Vagina (tissue), 2 donors: ENCODE data around the gene CDC14A. TPM values are rescaled to one million over a fixed set of nuclear protein-coding genes. Genes with fewer than 3 reads are reported as not detected.

Experiments used
- DNase-seq, 2 donors: peaks; one replicate each; pipeline ENCODE4 v3.0.0-alpha.2; 2017; ENCODE audit errors: extremely low spot score in 2 of 2
- H3K27ac ChIP-seq: fragments of 200-600 bp; sonication (generic); one replicate; pipeline ENCODE4 v1.5.1; 2019
- H3K27me3 ChIP-seq: fragments of 200-600 bp; sonication (generic); one replicate; pipeline ENCODE4 v1.5.1; 2019
- H3K36me3 ChIP-seq, 2 donors: fragments of 200-600 bp; sonication (generic); one replicate each; pipeline ENCODE4 v1.5.1; 2017 to 2019
- H3K4me1 ChIP-seq: fragments of 200-600 bp; sonication (generic); one replicate; pipeline ENCODE4 v1.5.1; 2019
- H3K4me3 ChIP-seq, 2 donors: fragments of 200-600 bp; sonication (generic); 1 replicate in 1 of 2; 2 replicates in 1 of 2; pipeline ENCODE4 v1.5.1; 2016 to 2019
- H3K9me3 ChIP-seq: fragments of 200-600 bp; sonication (generic); one replicate; pipeline ENCODE4 v1.5.1; 2019
- CTCF ChIP-seq, 3 experiments: fragments of 450-650 bp in 2 of 3; fragments of 200-600 bp in 1 of 3; sonication (generic) in 1 of 3; IDR thresholded peaks; one replicate each; pipeline ENCODE4 v1.5.1; 2017 to 2019; ENCODE audit warnings: antibody characterized with exemption in 3 of 3, mild to moderate bottlenecking in 2 of 3, moderate library complexity in 2 of 3
- POLR2A ChIP-seq, 2 donors: fragments of 450-650 bp; IDR thresholded peaks; one replicate each; pipeline ENCODE4 v1.6.1; 2017; ENCODE audit warnings: antibody characterized with exemption in 2 of 2, mild to moderate bottlenecking in 2 of 2, moderate library complexity in 2 of 2
- POLR2AphosphoS5 ChIP-seq, 2 donors: sonication (generic); formaldehyde crosslinking; IDR thresholded peaks; one replicate each; pipeline ENCODE4 v1.9.0; 2017; ENCODE audit warnings: antibody characterized with exemption in 2 of 2, mild to moderate bottlenecking in 2 of 2, low read depth in 1 of 2; ENCODE audit not compliant: insufficient read depth in 1 of 2
- intact Hi-C: fragments of 100-400 bp; cut with DNase I; formaldehyde crosslinking; loops from one replicate; pipeline ENCODE4 v1.15.1; 2023
- total RNA-seq: library from RNA; depleted of rRNA; stranded (reverse); fragments of >200 nt; gene quantifications from one replicate; pipeline ENCODE4 v1.2.3, GENCODE V29; 2016

Gene CDC14A
- total RNA-seq, 1 donor from 2014 or later = 14.5 TPM

GRCh38 chr1:100354971-100355394 is 2.7 kb downstream of the CDC14A start:
- intact Hi-C loops = no loop called here
- Histone ChIP-seq H3K27ac (no peak overlapping the region), H3K4me1 (peaks cover 46% of the 10 kb centered on the region)

GRCh38 chr1:100358210-100358609 is 5.9 kb downstream of the CDC14A start:
- no peak for TF ChIP-seq CTCF (IDR thresholded peaks at IDR 0.05)
- intact Hi-C loops = no loop called here
- peaks cover 52% of the 10 kb centered on the region for H3K4me1 ChIP-seq
- H3K27me3 ChIP-seq = no peaks in the 10 kb centered on the region
- no peaks in the 10 kb centered on the region for H3K9me3 ChIP-seq
- no peak overlapping the region for H3K4me3 ChIP-seq
- DNase-seq = no peak
- no peaks in the 10 kb centered on the region for H3K36me3 ChIP-seq
- H3K27ac ChIP-seq = no peak overlapping the region

More at GRCh38 chr1:100354971-100355394, 2.7 kb downstream of the CDC14A start:
- no peaks in the 10 kb centered on the region for H3K36me3 ChIP-seq
- H3K4me3 ChIP-seq = no peak overlapping the region
- no peaks in the 10 kb centered on the region for H3K9me3 ChIP-seq
- H3K27me3 ChIP-seq = no peaks in the 10 kb centered on the region
- no peak for TF ChIP-seq POLR2AphosphoS5 (IDR thresholded peaks at IDR 0.05; ENCODE audit: insufficient read depth in 1 of 2, low read depth in 1 of 2)
- no peak for TF ChIP-seq CTCF (IDR thresholded peaks at IDR 0.05)
- no peak for TF ChIP-seq POLR2A (IDR thresholded peaks at IDR 0.05)
- DNase-seq = no peak

GRCh38 chr1:100359139-100359538 is 6.8 kb downstream of the CDC14A start:
- Histone ChIP-seq H3K27ac (no peak overlapping the region), H3K36me3 (no peaks in the 10 kb centered on the region), H3K27me3 (no peaks in the 10 kb centered on the region), H3K9me3 (no peaks in the 10 kb centered on the region), H3K4me3 (no peak overlapping the region), H3K4me1 (peaks cover 43% of the 10 kb centered on the region)
- no peak for DNase-seq
- no peak for TF ChIP-seq POLR2AphosphoS5 (IDR thresholded peaks at IDR 0.05; ENCODE audit: insufficient read depth in 1 of 2, low read depth in 1 of 2)
- no peak for TF ChIP-seq POLR2A (IDR thresholded peaks at IDR 0.05)
- TF ChIP-seq CTCF (IDR thresholded peaks at IDR 0.05) = no peak
- intact Hi-C loops = no loop called here

- no peak for DNase-seq
- Histone ChIP-seq H3K36me3 (no peaks in the 10 kb centered on the region), H3K4me3 (no peak overlapping the region), H3K27me3 (no peaks in the 10 kb centered on the region), H3K4me1 (peaks cover 28% of the 10 kb centered on the region), H3K27ac (no peak overlapping the region), H3K9me3 (no peaks in the 10 kb centered on the region)
- no peak for TF ChIP-seq POLR2AphosphoS5 (IDR thresholded peaks at IDR 0.05; ENCODE audit: insufficient read depth in 1 of 2, low read depth in 1 of 2)
- no peak for TF ChIP-seq CTCF (IDR thresholded peaks at IDR 0.05)
- no peak for TF ChIP-seq POLR2A (IDR thresholded peaks at IDR 0.05)
- intact Hi-C loops = no loop called here
Measured at GRCh38 chr1:100360790-100361510, 8.6 kb downstream of the CDC14A start.

GRCh38 chr1:100361511-100362089 is 9.3 kb downstream of the CDC14A start:
- H3K36me3 ChIP-seq = no peaks in the 10 kb centered on the region
- intact Hi-C loops = no loop called here
- H3K4me1 ChIP-seq = peaks cover 21% of the 10 kb centered on the region
- H3K9me3 ChIP-seq = no peaks in the 10 kb centered on the region
- H3K4me3 ChIP-seq = no peak overlapping the region
- no peak for DNase-seq
- TF ChIP-seq POLR2A (IDR thresholded peaks at IDR 0.05) = no peak
- TF ChIP-seq CTCF (IDR thresholded peaks at IDR 0.05) = no peak
- TF ChIP-seq POLR2AphosphoS5 (IDR thresholded peaks at IDR 0.05; ENCODE audit: insufficient read depth in 1 of 2, low read depth in 1 of 2) = no peak
- no peak overlapping the region for H3K27ac ChIP-seq
- no peaks in the 10 kb centered on the region for H3K27me3 ChIP-seq
